GM12878 (cell line): ENCODE measurements around the gene CHST5. TPM values are rescaled to one million over a fixed set of nuclear protein-coding genes. Genes with fewer than 3 reads are reported as not detected.

Source experiments
- BCL3 ChIP-seq: IDR thresholded peaks from 2 replicates; pipeline ENCODE4 v1.6.1; 2011; ENCODE audit warnings: borderline replicate concordance, low read depth, mild to moderate bottlenecking, moderate library complexity, low read length; ENCODE audit not compliant: insufficient read depth, poor library complexity, severe bottlenecking
- BRCA1 ChIP-seq: IDR thresholded peaks from 2 replicates; pipeline ENCODE4 v1.6.1; 2011; ENCODE audit warnings: low read depth, low read length, improper control_type of control experiment
- CBX5 ChIP-seq: sonication (generic); IDR thresholded peaks from 2 replicates; pipeline ENCODE4 v1.6.1; 2016; ENCODE audit warnings: low read depth, moderate library complexity, mild to moderate bottlenecking, inconsistent platforms
- CEBPB ChIP-seq, 2 experiments: fragments of 150-350 bp in 1 of 2; IDR thresholded peaks; 2 replicates each; pipeline ENCODE4 v1.6.1; 2012 to 2014; ENCODE audit warnings: low read depth in 2 of 2, low read length in 2 of 2, borderline replicate concordance in 1 of 2, inconsistent platforms in 1 of 2
- CEBPZ ChIP-seq: fragments of 150-350 bp; IDR thresholded peaks from 2 replicates; pipeline ENCODE4 v1.6.1; 2016; ENCODE audit warnings: low read depth, low read length
- CHD2 ChIP-seq: IDR thresholded peaks from 2 replicates; pipeline ENCODE4 v1.6.1; 2011; ENCODE audit warnings: low read depth, low read length, improper control_type of control experiment, borderline replicate concordance
- E2F4 ChIP-seq: IDR thresholded peaks from 2 replicates; pipeline ENCODE4 v1.6.1; 2012; ENCODE audit warnings: low read depth, low read length, improper control_type of control experiment
- EGR1 ChIP-seq, 2 experiments: IDR thresholded peaks; 1 replicate in 1 of 2; 2 replicates in 1 of 2; pipeline ENCODE4 v1.6.1; 2011 to 2012; ENCODE audit warnings: low read depth in 2 of 2, low read length in 2 of 2, borderline replicate concordance in 1 of 2, mild to moderate bottlenecking in 1 of 2, moderate library complexity in 1 of 2
- IRF3 ChIP-seq: fragments of 450-650 bp; IDR thresholded peaks from 2 replicates; pipeline ENCODE4 v1.6.1; 2014; ENCODE audit warnings: mild to moderate bottlenecking
- IRF4 ChIP-seq: IDR thresholded peaks from 2 replicates; pipeline ENCODE4 v1.6.1; 2011; ENCODE audit warnings: low read depth, low read length
- JUND ChIP-seq: IDR thresholded peaks from 2 replicates; pipeline ENCODE4 v1.6.1; 2012; ENCODE audit warnings: low read depth, mild to moderate bottlenecking, low read length, improper control_type of control experiment, moderate library complexity
- NFYB ChIP-seq: IDR thresholded peaks from 2 replicates; pipeline ENCODE4 v1.6.1; 2011; ENCODE audit warnings: low read depth, mild to moderate bottlenecking, low read length, improper control_type of control experiment, moderate library complexity; ENCODE audit not compliant: insufficient read depth
- RAD21 ChIP-seq: IDR thresholded peaks from 2 replicates; pipeline ENCODE4 v1.6.1; 2011; ENCODE audit warnings: mild to moderate bottlenecking, low read depth, low read length, moderate library complexity; ENCODE audit not compliant: insufficient read depth
- RELB ChIP-seq: fragments of 450-650 bp; IDR thresholded peaks from 2 replicates; pipeline ENCODE4 v1.6.1; 2017; ENCODE audit warnings: low read depth, mild to moderate bottlenecking, moderate library complexity
- SMARCA5 ChIP-seq: fragments of 450-650 bp; IDR thresholded peaks from 2 replicates; pipeline ENCODE4 v1.6.1; 2017; ENCODE audit warnings: mild to moderate bottlenecking
- SUPT20H ChIP-seq: IDR thresholded peaks from 2 replicates; pipeline ENCODE4 v1.6.1; 2011; ENCODE audit warnings: low read depth, mild to moderate bottlenecking, low read length, moderate library complexity, borderline replicate concordance; ENCODE audit not compliant: control insufficient read depth
- ZNF207 ChIP-seq: fragments of 450-650 bp; IDR thresholded peaks from 2 replicates; pipeline ENCODE4 v1.6.1; 2014; ENCODE audit warnings: antibody characterized with exemption, mild to moderate bottlenecking, borderline replicate concordance
- ZNF24 ChIP-seq: fragments of 450-650 bp; IDR thresholded peaks from 2 replicates; pipeline ENCODE4 v1.6.1; 2017; ENCODE audit warnings: antibody characterized with exemption, mild to moderate bottlenecking
- ZNF622 ChIP-seq: fragments of 450-650 bp; IDR thresholded peaks from 2 replicates; pipeline ENCODE4 v1.6.1; 2017; ENCODE audit warnings: mild to moderate bottlenecking, inconsistent platforms
- polyA plus RNA-seq, 11 experiments: library from polyadenylated mRNA; depleted of rRNA in 4 of 11; unstranded in 6 of 11; stranded (reverse) in 5 of 11; fragments of >200 nt; fragmentation: Nextera tagmentation in 4 of 11; fragmentation: Illumina TruSeq in 1 of 11; extraction: Ambion mirVana in 4 of 11; extraction: Trizol in 1 of 11; gene quantifications; 1 replicate in 1 of 11; 2 replicates in 10 of 11; pipeline versions ENCODE4 v1.2.1 to v1.2.3, GENCODE V29; 2011 to 2016; ENCODE audit warnings: inconsistent platforms in 2 of 11, missing spikeins in 2 of 11, low read depth in 1 of 11
- total RNA-seq, 4 experiments: library from RNA; depleted of rRNA in 3 of 4; stranded (reverse); fragments of >200 nt in 3 of 4; fragmentation: Illumina TruSeq in 1 of 4; extraction: Trizol in 1 of 4; gene quantifications; 2 replicates each; pipeline versions ENCODE4 v1.2.1 to v1.2.3, GENCODE V29; 2013 to 2021

CHST5 gene
- total and polyA plus RNA-seq, 10 of the 15 experiments (the other 5 are each of a cell fraction or from before 2014, with no cell fraction given), result 0.04 to 0.43 (median 0.14) TPM; not detected in 6

GRCh38 chr16:75550211-75550662 is 14.3 kb upstream of the CHST5 start (continued):
- no peak for TF ChIP-seq IRF3
- TF ChIP-seq CEBPB (IDR thresholded peaks at IDR 0.05; ENCODE audit: borderline replicate concordance in 1 of 2, low read depth in 2 of 2, low read length in 2 of 2), result no peak
- TF ChIP-seq CHD2, result no peak
- TF ChIP-seq JUND, result no peak
- TF ChIP-seq SMARCA5, result peak; percentile 22; the same call in 1 of the 2 replicates
- no peak for TF ChIP-seq BCL3
- peak; percentile 85 for TF ChIP-seq RAD21
- peak; percentile 85 for TF ChIP-seq RELB
- peak in 1 of 2 experiments; percentile 37; a peak in 1 of 3 replicates for TF ChIP-seq EGR1 (IDR thresholded peaks at IDR 0.05; ENCODE audit: borderline replicate concordance in 1 of 2, low read depth in 2 of 2, low read length in 2 of 2)
- 0 out of 2 replicates have a peak, but pooled peaks have one; percentile 63 for TF ChIP-seq IRF4
- no peak for TF ChIP-seq E2F4
- no peak for TF ChIP-seq SUPT20H
- TF ChIP-seq ZNF622, result no peak
- TF ChIP-seq ZNF24, result peak; percentile 34; the same call in 1 of the 2 replicates
- no peak for TF ChIP-seq ZNF207
- TF ChIP-seq NFYB, result no peak
- no peak for TF ChIP-seq BRCA1
- no peak for TF ChIP-seq CBX5
- no peak for TF ChIP-seq CEBPZ
